Measurements from ENCODE around the gene TBC1D22A. TPM values are rescaled to one million over a fixed set of nuclear protein-coding genes. Genes with fewer than 3 reads are reported as not detected.

The TBC1D22A gene
- total RNA-seq, 1 experiment from 2014 or later = 26.0 TPM

DNA sequence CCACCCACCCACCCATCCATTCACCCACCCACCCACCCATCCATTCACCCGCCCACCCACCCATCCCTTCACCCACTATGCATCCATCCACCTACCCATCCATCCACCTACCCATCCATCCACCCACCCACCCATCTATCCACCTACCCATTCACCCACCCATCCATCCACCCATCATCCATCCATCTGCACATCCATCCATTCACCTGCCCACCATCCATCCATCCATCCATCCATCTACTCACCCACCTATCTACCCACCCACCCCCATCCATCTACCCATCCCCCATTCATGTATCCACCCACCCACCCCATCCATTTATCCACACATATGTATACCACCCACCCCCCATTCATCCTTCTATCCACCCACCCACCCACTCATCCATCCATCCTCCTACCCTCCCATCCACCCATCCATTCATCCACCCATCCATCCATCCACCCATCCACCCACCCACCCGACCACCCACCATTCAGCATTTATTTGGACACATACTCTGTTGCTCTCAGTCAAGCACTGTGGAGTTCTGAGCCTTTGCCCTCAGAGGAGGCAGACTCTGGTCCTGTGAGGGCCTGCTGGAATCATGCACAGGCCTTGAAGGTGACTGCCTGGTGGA lies 380.1 kb downstream of the TBC1D22A start:
- CTCF ChIA-PET = interaction anchor here (0.6 kb wide), 1 partner anchor 437 kb away, joined by 3 read pairs; no protein-coding TSS in a partner anchor
- no peak for DNase-seq (ENCODE audit: unreplicated experiment)
- H3K27ac Mint-ChIP-seq (ENCODE audit: low read depth, unreplicated experiment) = no peak overlapping the region
- POLR2A ChIA-PET = interaction anchor here (0.7 to 0.9 kb wide), 2 partner anchors 14 to 110 kb away, joined by 3 read pairs; no protein-coding TSS in a partner anchor
- H3K36me3 Mint-ChIP-seq (ENCODE audit: insufficient read depth, unreplicated experiment) = peaks cover 2% of the 10 kb centered on the region
- H3K4me1 Mint-ChIP-seq (ENCODE audit: insufficient read depth, unreplicated experiment) = peaks cover 15% of the 10 kb centered on the region
- TF ChIP-seq, protein P1, sequence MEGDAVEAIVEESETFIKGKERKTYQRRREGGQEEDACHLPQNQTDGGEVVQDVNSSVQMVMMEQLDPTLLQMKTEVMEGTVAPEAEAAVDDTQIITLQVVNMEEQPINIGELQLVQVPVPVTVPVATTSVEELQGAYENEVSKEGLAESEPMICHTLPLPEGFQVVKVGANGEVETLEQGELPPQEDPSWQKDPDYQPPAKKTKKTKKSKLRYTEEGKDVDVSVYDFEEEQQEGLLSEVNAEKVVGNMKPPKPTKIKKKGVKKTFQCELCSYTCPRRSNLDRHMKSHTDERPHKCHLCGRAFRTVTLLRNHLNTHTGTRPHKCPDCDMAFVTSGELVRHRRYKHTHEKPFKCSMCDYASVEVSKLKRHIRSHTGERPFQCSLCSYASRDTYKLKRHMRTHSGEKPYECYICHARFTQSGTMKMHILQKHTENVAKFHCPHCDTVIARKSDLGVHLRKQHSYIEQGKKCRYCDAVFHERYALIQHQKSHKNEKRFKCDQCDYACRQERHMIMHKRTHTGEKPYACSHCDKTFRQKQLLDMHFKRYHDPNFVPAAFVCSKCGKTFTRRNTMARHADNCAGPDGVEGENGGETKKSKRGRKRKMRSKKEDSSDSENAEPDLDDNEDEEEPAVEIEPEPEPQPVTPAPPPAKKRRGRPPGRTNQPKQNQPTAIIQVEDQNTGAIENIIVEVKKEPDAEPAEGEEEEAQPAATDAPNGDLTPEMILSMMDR (IDR thresholded peaks at IDR 0.05; ENCODE audit: unreplicated experiment) = no peak
- BruUV-seq (replicated peaks) = no TSS peak
- no peaks in the 10 kb centered on the region for H3K9me3 Mint-ChIP-seq (ENCODE audit: unreplicated experiment)
- no peaks in the 10 kb centered on the region for H3K27me3 Mint-ChIP-seq (ENCODE audit: insufficient read depth, unreplicated experiment)
- H3K4me3 Mint-ChIP-seq (ENCODE audit: unreplicated experiment) = no peak overlapping the region
- intact Hi-C loops (cut with micrococcal nuclease) = no loop called here

- intact Hi-C loops (cut with micrococcal nuclease) = no loop called here
- POLR2A ChIA-PET = interaction anchor here (0.7 to 0.9 kb wide), 2 partner anchors 15 to 111 kb away, joined by 3 read pairs; no protein-coding TSS in a partner anchor
- H3K27me3 Mint-ChIP-seq (ENCODE audit: insufficient read depth, unreplicated experiment) = no peaks in the 10 kb centered on the region
- H3K27ac Mint-ChIP-seq (ENCODE audit: low read depth, unreplicated experiment) = no peak overlapping the region
- peak; percentile 76 for DNase-seq (ENCODE audit: unreplicated experiment)
- CTCF ChIA-PET = interaction anchor here (1.2 kb wide), 1 partner anchor 11 kb away, joined by 3 read pairs; no protein-coding TSS in a partner anchor
- H3K4me3 Mint-ChIP-seq (ENCODE audit: unreplicated experiment) = no peak overlapping the region
- no TSS peak for BruUV-seq (replicated peaks)
- H3K4me1 Mint-ChIP-seq (ENCODE audit: insufficient read depth, unreplicated experiment) = peaks cover 15% of the 10 kb centered on the region
- no peaks in the 10 kb centered on the region for H3K36me3 Mint-ChIP-seq (ENCODE audit: insufficient read depth, unreplicated experiment)
- no peaks in the 10 kb centered on the region for H3K9me3 Mint-ChIP-seq (ENCODE audit: unreplicated experiment)
- TF ChIP-seq, protein P1 (IDR thresholded peaks at IDR 0.05; ENCODE audit: unreplicated experiment) = no peak
Observed at GRCh38 chr22:47143249-47143938, 380.9 kb downstream of the TBC1D22A start.

- Mint-ChIP-seq H3K9me3 (ENCODE audit: unreplicated experiment) (no peaks in the 10 kb centered on the region), H3K4me3 (ENCODE audit: unreplicated experiment) (no peak overlapping the region), H3K27me3 (ENCODE audit: insufficient read depth, unreplicated experiment) (no peaks in the 10 kb centered on the region), H3K4me1 (ENCODE audit: insufficient read depth, unreplicated experiment) (peaks cover 15% of the 10 kb centered on the region), H3K36me3 (ENCODE audit: insufficient read depth, unreplicated experiment) (peaks cover 1% of the 10 kb centered on the region), H3K27ac (ENCODE audit: low read depth, unreplicated experiment) (no peak overlapping the region)
- intact Hi-C loops (cut with micrococcal nuclease) = no loop called here
- CTCF ChIA-PET = interaction anchor here (1.2 kb wide), 1 partner anchor 10 kb away, joined by 3 read pairs; no protein-coding TSS in a partner anchor
- no TSS peak for BruUV-seq (replicated peaks)
- DNase-seq (ENCODE audit: unreplicated experiment) = no peak
- TF ChIP-seq, protein P1 (IDR thresholded peaks at IDR 0.05; ENCODE audit: unreplicated experiment) = no peak
- POLR2A ChIA-PET = no interaction called here
Observed at GRCh38 chr22:47144076-47144765, 381.8 kb downstream of the TBC1D22A start.

DNA sequence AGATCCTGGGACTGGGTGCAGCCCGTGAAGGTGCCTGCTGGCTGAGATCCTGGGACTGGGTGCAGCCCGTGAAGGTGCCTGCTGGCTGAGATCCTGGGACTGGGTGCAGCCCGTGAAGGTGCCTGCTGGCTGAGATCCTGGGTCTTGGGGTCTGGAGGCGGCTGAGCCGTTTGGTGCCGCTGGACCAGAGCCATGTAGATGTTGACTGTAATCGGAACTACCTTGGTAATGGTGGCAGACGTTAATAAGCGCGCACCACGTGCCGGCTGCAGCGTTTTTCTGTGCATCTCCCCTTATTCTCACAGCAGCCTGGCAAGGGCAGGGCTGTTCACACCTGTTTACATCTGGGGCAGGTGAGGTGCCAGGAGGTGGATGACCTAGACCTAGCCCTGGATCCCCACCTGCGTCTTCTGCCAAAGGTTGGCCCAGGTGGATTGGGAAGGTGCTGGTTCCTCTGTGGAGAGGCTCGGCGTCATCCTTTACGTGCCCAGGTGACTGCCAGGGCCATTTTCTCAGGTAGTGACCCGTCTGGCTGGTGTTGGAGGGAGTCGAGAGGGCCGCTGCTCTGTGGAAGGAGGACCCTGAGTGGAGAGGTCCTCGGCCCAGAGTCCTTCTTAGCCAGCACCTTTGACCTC lies 382.5 kb downstream of the TBC1D22A start:
- no peak overlapping the region for H3K4me3 Mint-ChIP-seq (ENCODE audit: unreplicated experiment)
- H3K27me3 Mint-ChIP-seq (ENCODE audit: insufficient read depth, unreplicated experiment) = no peaks in the 10 kb centered on the region
- intact Hi-C loops (cut with micrococcal nuclease) = no loop called here
- peaks cover 15% of the 10 kb centered on the region for H3K4me1 Mint-ChIP-seq (ENCODE audit: insufficient read depth, unreplicated experiment)
- no peaks in the 10 kb centered on the region for H3K9me3 Mint-ChIP-seq (ENCODE audit: unreplicated experiment)
- H3K36me3 Mint-ChIP-seq (ENCODE audit: insufficient read depth, unreplicated experiment) = peaks cover 6% of the 10 kb centered on the region
- CTCF ChIA-PET = no interaction called here
- H3K27ac Mint-ChIP-seq (ENCODE audit: low read depth, unreplicated experiment) = no peak overlapping the region
- no TSS peak for BruUV-seq (replicated peaks)
- POLR2A ChIA-PET = no interaction called here
- TF ChIP-seq, protein P1 (IDR thresholded peaks at IDR 0.05; ENCODE audit: unreplicated experiment) = no peak
- peak; percentile 39 for DNase-seq (ENCODE audit: unreplicated experiment)
